HG03469 (cell line): Measurements from ENCODE around the gene TVP23C.

Source experiments
- ATAC-seq: cut with Tn5 transposase; IDR thresholded peaks from one replicate; pipeline ENCODE4 v1.9.1; 2021; ENCODE audit warnings: mild to moderate bottlenecking, moderate library complexity, moderate number of reproducible peaks; ENCODE audit not compliant: unreplicated experiment

Gene TVP23C

GRCh38 chr17:15466131-15466530 is 97.2 kb downstream of the TVP23C start:
- no peak for ATAC-seq

DNA sequence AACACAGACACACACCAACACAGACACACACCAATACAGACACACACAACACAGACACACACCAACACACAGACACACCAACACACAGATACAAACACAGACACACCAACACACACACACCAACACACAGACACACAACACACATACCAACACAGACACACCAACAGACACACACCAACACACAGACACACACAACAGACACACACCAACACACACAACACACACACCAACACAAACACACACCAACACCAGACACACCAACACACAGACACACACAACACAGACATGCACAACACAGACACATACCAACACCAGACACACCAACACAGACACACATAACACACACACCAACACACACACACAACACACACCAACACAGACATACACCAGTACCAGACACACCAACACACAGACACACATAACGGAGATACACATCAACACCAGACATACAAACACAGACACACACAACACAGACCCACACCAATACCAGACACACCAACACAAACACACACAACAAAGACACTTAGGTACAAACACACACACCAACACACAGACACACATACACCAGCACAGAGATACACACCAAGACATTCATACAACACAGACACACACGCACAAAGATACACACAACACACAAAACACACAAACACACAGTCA is 98.1 kb downstream of the TVP23C start:
- no peak for ATAC-seq

GRCh38 chr17:15464231-15464985 is 98.9 kb downstream of the TVP23C start:
- no peak for ATAC-seq

GRCh38 chr17:15462976-15463772 is 100.1 kb downstream of the TVP23C start:
- ATAC-seq: no peak

DNA sequence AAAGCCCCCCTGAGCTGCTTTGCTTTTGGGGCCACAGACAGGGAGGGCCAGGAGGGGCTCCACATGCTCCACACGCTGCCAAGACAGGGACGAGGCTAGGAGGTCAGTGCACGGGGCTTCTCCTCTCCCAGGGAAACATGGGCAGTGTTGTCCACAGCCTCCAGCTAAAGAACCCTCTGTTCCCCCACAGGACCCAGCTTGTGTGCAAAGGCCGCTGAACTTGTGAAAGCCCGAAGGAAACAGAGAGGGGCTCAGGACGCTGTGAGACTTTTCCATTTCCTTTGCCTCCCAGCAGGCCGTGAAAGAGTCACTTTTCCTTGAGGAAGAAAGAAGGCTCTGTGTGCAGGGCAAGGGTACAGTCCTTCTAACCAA is 105.6 kb downstream of the TVP23C start:
- no peak for ATAC-seq

DNA sequence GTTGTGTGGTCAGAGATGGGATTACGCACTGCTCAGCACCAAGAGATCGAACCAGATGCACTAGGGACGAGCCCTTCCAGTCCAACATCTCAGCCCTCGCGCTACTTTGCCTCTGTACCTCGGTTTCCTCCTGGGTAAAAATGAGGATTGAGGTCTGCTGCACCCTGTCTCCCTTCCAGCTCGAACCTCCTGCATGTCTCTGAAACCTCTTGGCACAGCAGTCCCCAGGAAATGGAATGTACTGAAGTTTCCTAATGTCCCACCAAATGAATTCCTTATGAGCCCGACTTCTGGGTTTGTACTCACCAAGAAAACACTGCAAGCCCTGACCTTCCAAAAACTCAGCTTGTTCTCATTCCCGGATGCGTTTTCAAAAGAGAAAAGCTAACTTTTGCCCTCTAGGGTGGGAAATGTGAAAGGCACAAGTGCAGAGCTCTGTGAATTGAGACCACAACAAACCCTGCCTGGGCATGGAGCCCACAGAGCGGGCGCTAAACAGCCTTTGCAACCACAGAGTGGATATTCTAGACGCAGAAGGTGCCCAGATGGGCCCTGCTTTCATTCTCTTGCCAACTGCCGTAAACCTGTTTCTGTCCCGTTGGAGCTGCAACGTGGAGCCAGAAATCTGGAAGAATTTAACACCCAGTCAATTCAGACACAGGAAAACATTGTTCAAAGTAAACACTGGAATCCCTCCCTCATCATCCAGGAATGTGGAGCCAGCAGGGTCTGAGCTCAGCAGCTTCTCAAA is 106.1 kb downstream of the TVP23C start:
- no peak for ATAC-seq

DNA sequence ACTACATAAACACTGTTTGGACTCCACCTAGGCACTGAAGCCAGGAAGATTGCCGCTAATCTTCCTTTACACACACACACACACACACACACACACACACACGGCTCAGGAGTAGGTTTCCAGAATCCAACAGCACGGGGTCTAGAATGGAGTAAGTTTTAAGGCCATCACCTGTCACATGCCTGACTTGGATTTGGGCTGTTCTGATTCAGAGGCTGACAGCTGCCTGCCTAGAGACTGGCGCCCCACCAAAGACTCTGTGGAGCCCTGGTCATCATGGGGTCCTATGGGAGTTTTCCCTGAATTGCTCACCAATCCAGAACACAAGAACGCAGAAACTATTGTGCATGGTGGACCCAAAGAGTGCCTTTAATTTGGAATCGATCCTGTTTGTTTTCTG is 106.8 kb downstream of the TVP23C start:
- no peak for ATAC-seq

DNA sequence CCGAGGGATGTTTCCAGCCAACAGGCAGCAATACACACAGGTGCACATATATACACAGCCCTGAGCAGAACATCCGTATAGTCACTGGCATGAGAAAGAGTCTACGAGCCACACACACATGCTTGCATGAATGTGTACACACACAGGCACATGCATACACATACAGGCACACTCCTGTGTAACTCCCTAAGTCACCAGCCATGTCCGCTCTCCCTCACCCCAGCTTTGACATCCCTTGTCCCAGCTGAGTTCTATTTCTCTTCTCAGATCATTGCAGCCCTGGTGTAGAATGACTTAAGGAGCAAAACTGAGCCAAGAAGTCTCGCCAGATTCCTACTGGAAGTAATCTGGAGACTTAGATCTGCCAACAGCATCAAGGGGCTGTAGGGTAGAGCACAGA is 108.9 kb downstream of the TVP23C start:
- ATAC-seq: no peak

DNA sequence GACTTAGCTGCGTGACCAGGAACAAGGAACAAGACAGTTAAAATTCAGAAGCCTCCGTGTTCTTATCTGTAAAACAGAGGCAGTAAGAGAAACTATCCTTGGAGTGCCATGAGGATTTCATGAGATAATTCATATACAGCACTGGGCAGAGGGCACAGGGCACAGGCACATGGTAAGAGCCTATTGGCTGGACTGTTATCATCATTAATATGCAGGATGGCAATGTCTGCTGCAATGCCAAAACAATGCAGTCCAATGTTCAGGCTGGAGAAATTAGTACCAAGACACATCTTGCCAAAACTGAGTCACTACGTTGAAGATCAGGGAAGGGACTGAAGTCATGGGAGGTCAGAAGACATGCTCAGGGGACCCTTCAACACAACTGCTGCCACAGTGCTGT is 109.5 kb downstream of the TVP23C start:
- no peak for ATAC-seq

- ATAC-seq: no peak
These were observed 110.0 kb downstream of the TVP23C start for GRCh38 chr17:15453246-15453645.

DNA sequence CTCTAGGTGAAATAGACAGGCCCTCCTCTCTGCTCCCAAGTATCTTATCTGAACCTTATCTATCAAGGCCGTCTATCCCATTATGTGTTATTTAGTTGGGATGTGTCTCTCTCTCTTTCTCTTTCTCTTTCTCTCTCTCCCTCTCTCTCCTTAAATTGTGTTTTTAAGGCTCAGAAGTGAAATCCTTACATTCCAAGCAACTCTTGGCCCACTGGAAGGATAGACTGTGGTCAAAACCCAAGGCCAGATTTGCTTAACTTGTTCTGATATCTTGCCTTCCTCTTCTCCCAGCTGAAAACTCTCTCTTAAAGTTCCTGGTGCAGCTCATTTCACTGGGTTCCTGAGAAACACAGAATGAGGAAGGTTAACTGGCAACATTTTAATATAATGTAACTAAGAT is 110.5 kb downstream of the TVP23C start:
- ATAC-seq: no peak
